Astrocyte (in vitro differentiated cells and primary cell): ENCODE results near the gene ZNF827.

Experiments used
- CTCF ChIP-seq: IDR thresholded peaks from 2 replicates; pipeline ENCODE4 v1.5.1; 2011; ENCODE audit warnings: low read depth, mild to moderate bottlenecking, inconsistent platforms, low read length, moderate library complexity; ENCODE audit not compliant: insufficient read depth
- EZH2 ChIP-seq: IDR thresholded peaks from 2 replicates; pipeline ENCODE4 v1.6.1; 2012; ENCODE audit warnings: mild to moderate bottlenecking, low read length, inconsistent platforms; ENCODE audit not compliant: insufficient read depth

- TF ChIP-seq CTCF (no peak), EZH2 (no peak)
Observed at GRCh38 chr4:145907812-145908211, 30.8 kb downstream of the ZNF827 start.
